RPMI8226 (cell line): ENCODE data around the gene IGF2R.
"Not testable (repeated sequence)": the region's sequence is repeated elsewhere in the genome, so short reads cannot be mapped to it uniquely, and the experiment has no call there.

Experiments
- DNase-seq: peaks from one replicate; pipeline ENCODE4 v3.0.0-alpha.2; 2015

The IGF2R gene

DNA sequence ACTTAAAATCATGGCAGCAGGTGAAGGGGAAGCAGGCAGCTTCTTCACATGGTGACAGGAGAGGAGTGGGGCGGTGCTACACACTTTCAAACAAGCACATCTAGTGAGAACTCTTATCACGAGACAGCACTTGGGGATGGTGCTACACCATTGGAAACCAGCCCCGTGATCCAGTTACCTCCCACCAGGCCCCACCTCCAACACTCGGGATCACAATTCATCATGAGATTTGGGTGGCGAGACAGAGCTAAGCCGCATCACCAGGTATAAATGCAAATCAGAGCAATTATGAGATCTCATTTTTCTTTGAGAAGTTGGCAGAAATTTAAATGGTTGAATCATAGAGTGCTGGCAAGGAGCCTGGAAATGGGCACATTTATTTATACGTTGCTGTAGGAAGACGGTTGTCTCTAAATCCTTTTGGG, 31.4 kb downstream of the IGF2R start:
- no peak for DNase-seq

- DNase-seq: not testable (repeated sequence)
Observed at GRCh38 chr6:160000893-160001427, 32.1 kb downstream of the IGF2R start.

GRCh38 chr6:160002882-160003281, 34.0 kb downstream of the IGF2R start:
- DNase-seq: no peak

DNA sequence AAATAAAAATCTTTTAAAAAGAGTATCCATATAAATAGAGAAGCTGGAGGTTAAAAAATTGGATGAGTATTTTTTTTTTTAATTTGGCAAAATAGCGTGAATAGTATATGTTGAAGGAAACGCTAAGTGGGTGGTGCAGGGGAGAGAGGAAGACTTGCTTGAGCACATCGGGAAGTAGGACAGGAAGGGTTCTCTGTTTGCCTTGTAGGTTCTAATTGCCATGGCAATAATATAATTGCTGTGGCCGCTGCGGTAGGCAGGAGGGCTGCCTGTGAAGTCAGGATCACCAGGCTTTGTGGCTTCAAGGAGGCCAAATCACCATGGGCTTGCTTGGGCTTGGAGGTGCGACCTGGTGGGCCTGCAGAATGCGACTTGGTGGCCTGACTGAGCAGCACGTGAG, 35.1 kb downstream of the IGF2R start:
- DNase-seq: no peak

DNA sequence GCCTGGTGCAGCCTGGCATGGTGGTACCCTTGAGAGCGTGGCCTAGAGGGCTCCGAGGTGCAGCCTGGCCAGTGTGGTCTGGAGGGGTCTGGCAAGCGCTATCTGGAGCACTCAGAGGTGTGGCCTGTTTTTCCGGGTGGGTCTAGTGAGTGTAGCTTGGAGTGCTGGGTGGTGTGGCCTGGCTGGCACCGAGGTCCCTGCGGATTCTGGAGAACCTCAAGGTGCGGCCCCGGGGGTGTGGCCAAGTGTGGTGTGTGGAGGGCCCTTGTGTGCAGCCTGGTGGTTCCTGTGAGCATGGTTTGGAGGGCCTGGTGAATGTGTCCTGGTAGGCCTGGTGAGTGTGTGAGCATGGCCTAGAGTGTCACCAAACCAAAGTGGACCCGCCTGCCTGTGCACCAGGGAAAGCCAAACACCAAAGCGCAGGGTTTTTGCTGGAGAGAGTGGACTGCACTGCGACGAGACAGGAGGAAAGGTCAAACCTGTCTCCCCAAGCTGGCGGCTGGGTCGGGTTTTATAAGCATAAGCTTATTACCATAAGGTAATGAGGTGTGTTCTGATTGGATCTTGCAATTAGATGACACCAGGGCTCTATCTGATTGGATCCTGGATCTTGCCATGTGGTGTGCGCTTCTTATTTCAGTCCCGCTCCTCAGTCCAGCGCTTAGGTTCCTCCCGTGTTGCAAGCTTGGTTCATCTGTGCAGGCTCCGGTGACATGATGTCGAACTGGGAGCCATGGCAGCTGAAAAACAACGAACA, 35.7 kb downstream of the IGF2R start:
- no peak for DNase-seq

GRCh38 chr6:160005211-160005610, 36.3 kb downstream of the IGF2R start:
- DNase-seq: no peak

DNA sequence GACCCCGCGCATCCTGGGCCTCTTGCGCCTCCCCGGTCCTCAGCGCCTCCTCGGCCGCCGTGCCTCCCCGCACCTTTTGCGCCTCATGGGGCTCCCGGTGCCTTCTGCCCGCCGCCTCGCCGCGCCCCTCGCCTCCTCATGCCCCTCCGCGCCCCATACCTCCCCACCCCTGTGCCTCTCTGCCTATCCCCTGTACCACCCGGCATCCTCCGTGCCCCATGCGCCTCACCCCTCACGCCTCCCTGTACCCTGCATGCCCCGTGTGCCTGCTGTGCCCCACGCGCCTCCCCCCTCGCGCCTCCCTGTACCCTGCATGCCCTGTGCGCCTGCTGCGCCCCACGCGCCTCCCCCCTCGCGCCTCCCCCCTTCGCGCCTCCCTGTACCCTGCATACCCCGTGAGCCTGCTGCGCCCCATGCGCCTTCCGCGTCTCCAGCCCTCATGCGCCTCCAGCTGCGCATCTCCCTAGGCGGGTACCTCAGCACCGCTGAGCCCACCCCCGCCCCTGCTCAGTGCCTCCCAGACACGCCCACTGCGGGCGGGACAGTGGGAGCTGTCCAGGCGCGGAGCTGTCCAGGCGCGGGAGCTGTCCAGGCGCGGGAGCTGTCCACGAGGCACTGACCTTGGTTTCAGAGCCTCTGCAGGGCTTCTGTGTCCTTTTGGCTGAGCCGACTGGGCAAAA, 37.1 kb downstream of the IGF2R start:
- DNase-seq: no peak

DNA sequence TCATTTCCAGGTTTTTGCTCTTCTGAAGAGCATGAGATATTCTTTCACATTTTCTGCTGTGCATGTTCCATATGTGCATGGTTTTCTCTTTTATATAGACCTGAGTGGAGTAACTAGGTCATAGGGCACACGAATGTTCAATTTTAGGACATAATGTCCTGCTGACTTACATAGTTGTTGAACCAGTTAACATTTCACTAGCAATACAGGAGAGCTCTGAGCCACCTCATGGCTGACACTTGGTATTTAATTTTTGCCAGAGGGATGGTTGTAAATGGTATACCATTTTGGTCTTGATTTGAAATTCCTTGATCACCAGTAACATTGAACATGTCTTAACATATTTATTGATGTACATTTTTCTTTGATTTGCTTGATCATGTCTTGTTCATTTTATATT, 38.3 kb downstream of the IGF2R start:
- no peak for DNase-seq

DNA sequence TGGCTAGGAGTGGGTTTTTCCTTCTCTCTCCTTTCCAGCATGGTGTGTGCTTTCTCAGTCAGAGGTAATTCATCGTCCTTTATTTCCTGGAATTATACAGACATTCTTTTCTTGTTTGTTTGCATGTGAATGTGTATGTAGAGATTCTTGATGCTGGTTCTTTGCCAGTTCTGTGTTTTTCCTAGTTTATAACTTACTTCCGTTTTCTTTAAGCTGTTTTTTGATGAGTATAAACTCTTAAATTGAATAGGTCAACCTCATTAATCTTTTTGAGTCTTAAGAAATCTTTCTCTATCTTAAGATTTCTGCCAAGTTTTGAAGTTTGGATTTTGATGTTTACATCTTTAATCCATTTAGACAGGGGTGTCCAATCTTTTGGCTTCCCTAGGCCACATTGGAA, 38.7 kb downstream of the IGF2R start:
- DNase-seq: no peak

DNA sequence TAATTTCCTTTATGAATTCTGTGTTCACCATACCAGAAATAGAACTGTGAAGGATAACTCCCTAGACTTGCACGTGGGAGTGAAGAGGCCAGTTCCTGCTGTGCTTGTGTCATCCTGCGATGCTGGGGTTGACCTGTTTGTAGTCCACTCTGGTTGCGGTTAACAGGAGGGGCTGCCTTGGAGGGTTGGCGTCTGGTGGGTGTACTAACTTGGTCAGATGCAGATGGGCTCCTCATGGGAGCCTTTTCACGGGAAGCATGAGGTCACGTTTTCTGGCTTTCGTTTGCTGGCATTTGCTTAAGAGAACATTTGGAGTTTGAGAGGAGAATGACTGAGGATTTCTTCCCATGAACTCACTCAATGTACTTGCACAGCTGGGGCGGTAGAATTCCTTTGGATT, 41.2 kb downstream of the IGF2R start:
- DNase-seq: no peak

- no peak for DNase-seq
Observed at GRCh38 chr6:160013987-160014868, 45.3 kb downstream of the IGF2R start.

- DNase-seq: no peak
Observed at GRCh38 chr6:160014869-160015182, 45.9 kb downstream of the IGF2R start.

GRCh38 chr6:160015778-160016684, 47.1 kb downstream of the IGF2R start:
- no peak for DNase-seq

GRCh38 chr6:160022101-160022500, 53.2 kb downstream of the IGF2R start:
- no peak for DNase-seq

DNA sequence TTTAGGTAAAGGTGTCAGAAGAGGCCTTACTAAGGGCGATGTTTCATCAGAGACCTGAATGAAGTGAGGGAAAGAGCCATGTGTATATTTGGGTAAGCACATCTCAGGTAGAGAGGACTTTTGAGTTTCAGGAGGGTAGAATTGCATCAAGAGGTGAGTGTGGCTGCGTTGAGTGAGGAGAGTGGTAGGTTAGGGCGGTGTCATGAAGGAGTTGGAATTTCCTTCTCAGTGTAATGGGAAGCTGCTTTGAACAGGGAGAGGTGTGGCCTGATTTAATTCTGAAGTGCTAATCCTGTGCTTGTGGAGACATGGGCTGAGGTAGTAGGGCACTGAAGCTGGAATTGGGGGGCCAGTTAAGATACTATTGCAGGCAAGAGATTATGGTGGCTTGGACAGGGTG, 53.9 kb downstream of the IGF2R start:
- DNase-seq: no peak

- no peak for DNase-seq
Observed at GRCh38 chr6:160024152-160024551, 55.3 kb downstream of the IGF2R start.

GRCh38 chr6:160027076-160027475, 58.2 kb downstream of the IGF2R start:
- no peak for DNase-seq

- DNase-seq: no peak
Observed at GRCh38 chr6:160027931-160028330, 59.0 kb downstream of the IGF2R start.

DNA sequence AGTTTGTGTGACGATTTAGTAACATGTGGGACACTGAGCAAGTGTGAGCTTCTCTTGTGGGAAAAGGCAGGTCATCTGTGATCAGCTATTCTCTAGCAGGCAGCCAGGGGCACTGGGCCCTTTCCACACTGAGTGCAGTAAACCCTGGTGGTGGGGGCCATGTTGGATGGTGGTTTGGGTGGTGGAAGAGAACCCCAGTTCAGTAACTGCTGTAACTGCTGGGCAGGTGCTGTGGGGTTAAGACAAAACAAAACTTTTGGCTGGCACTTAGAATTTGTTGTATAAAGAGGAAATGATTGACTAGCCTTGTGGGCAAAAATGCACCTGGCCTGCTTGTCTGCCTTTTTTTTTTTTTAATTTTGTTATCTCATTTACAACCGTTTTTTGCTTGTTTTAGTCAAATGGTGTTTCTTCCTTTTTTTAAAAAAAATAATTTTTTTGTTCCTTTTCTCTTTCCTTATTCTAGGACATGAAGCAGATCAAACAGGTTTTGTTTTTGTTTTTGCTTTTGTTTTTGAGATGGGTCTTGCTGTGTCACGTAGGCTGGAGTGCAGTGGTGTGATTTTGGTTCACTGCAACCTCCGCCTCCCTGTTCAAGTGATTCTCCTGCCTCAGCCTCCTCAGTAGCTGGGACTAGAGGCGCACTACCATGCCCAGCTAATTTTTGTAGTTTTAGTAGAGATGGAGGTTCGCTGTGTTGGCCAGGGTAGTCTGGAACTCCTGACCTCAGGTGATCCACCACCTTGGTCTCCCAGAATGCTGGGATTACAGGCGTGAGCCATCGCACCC, 59.8 kb downstream of the IGF2R start:
- DNase-seq: peak; percentile 67

- no peak for DNase-seq
Observed at GRCh38 chr6:160029525-160029924, 60.6 kb downstream of the IGF2R start.

DNA sequence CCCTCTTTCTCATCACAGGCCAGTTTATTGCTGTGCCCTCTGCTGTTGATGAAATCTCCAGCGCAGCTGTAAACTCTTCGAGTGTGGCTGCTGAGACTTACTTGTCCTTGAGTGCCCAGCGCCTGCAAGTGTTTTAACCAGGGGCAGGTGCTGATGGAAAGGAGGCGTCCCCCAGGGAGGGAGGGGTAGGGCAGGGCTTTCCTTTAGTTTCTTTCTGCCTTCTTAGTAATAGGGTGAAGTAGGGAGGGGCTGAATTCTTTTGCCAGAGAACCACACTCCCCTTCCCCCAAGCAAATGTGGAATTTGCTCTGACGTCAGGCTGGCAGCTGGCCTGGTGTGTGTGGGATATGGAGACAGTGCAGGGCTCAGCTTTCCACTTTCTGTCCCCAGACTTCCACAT, 61.2 kb downstream of the IGF2R start:
- DNase-seq: no peak

DNA sequence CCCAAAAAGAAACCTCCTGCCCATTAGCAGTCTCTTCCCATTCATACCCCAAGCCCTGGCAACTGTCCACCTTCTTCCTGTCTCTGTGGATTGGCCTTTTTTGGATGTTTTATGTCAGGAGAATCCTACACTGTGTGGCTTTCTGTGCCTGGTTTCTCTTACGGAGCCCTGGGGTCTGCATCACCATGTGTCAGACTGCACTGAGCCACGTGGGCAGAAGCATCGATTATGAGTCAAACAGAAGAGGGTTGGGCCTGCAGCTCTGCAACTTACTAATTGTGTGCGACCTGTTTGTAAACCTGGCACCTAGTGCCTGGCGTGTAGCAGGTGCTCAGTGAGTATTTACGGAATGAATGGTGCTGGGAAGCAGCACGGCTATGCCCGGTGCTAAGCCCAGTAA, 62.6 kb downstream of the IGF2R start:
- DNase-seq: no peak
